K562 (cell line): Measurements from ENCODE around the gene ZSCAN22. TPM values are rescaled to one million over a fixed set of nuclear protein-coding genes. Genes with fewer than 3 reads are reported as not detected.

Experiments
- ARID2 ChIP-seq: fragments of 450-650 bp; IDR thresholded peaks from 2 replicates; pipeline ENCODE4 v1.6.1; 2017; ENCODE audit warnings: antibody characterized with exemption, mild to moderate bottlenecking
- CAMTA2 ChIP-seq: fragments of 250-450 bp; sonication (Bioruptor Pico); conservative IDR thresholded peaks from 2 replicates; pipeline ENCODE4 v1.5.1; 2022
- FOXK1 ChIP-seq: sonication (generic); formaldehyde crosslinking; IDR thresholded peaks from 2 replicates; pipeline ENCODE4 v1.8.0; 2022; ENCODE audit warnings: missing genetic modification reagents, mild to moderate bottlenecking, borderline replicate concordance
- HDAC6 ChIP-seq: IDR thresholded peaks from 2 replicates; pipeline ENCODE4 v1.6.1; 2012; ENCODE audit warnings: low read depth, mild to moderate bottlenecking, control low read depth, inconsistent platforms, low read length, moderate library complexity
- LCOR ChIP-seq: sonication (generic); formaldehyde crosslinking; IDR thresholded peaks from 2 replicates; pipeline ENCODE4 v1.8.0; 2022; ENCODE audit warnings: mild to moderate bottlenecking, missing genetic modification reagents
- PCBP2 ChIP-seq: fragments of 200-400 bp; formaldehyde crosslinking; IDR thresholded peaks from 2 replicates; pipeline ENCODE4 v1.6.1; 2018; ENCODE audit warnings: low read length, low read depth, mild to moderate bottlenecking, moderate library complexity; ENCODE audit not compliant: poor library complexity, severe bottlenecking
- POLR3A ChIP-seq: IDR thresholded peaks from 2 replicates; pipeline ENCODE4 v1.6.1; 2011; ENCODE audit warnings: borderline replicate concordance, mild to moderate bottlenecking, moderate library complexity; ENCODE audit not compliant: insufficient read length, insufficient read depth; ENCODE audit errors: extremely low read depth
- RBM34 ChIP-seq: fragments of 200-400 bp; formaldehyde crosslinking; IDR thresholded peaks from 2 replicates; pipeline ENCODE4 v1.6.1; 2018; ENCODE audit warnings: low read length, borderline replicate concordance; ENCODE audit not compliant: insufficient read depth
- YY1 ChIP-seq, 3 experiments: IDR thresholded peaks; 2 replicates each; pipeline ENCODE4 v1.6.1; 2011; ENCODE audit warnings: low read length in 2 of 3, mild to moderate bottlenecking in 2 of 3, moderate library complexity in 2 of 3, borderline replicate concordance in 1 of 3, control low read depth in 1 of 3, low read depth in 1 of 3; ENCODE audit not compliant: insufficient read depth in 3 of 3, insufficient replicate concordance in 2 of 3, control insufficient read depth in 1 of 3, insufficient read length in 1 of 3; ENCODE audit errors: extremely low read depth in 1 of 3
- polyA plus RNA-seq, 8 experiments: library from polyadenylated mRNA; depleted of rRNA in 4 of 8; stranded (reverse) in 5 of 8; unstranded in 3 of 8; fragments of >200 nt; fragmentation: Nextera tagmentation in 2 of 8; fragmentation: Illumina TruSeq in 1 of 8; extraction: Ambion mirVana in 2 of 8; extraction: Trizol in 1 of 8; gene quantifications; 2 replicates each; pipeline versions ENCODE4 v1.2.1 to v1.2.3, GENCODE V29; 2011 to 2014; ENCODE audit warnings: inconsistent platforms in 1 of 8, missing spikeins in 1 of 8
- total RNA-seq, 7 experiments: library from RNA; depleted of rRNA in 6 of 7; stranded (reverse); fragments of >200 nt in 6 of 7; fragmentation: Illumina TruSeq in 2 of 7; extraction: Trizol in 2 of 7; gene quantifications; 2 replicates each; pipeline versions ENCODE4 v1.2.1 to v1.2.3, GENCODE V29; 2011 to 2021; ENCODE audit warnings: low replicate concordance in 1 of 7
- TF ChIP-seq, protein P1 (sequence below): fragments of 200-400 bp; formaldehyde crosslinking; IDR thresholded peaks from 2 replicates; pipeline ENCODE4 v1.6.1; 2017; ENCODE audit warnings: mild to moderate bottlenecking, low read depth, low read length, moderate library complexity
- TF ChIP-seq, protein P2 (sequence below): sonication (generic); formaldehyde crosslinking; IDR thresholded peaks from 2 replicates; pipeline ENCODE4 v1.8.0; 2022; ENCODE audit warnings: mild to moderate bottlenecking, missing genetic modification reagents, borderline replicate concordance
- TF ChIP-seq, protein P3 (sequence below): IDR thresholded peaks from 2 replicates; pipeline ENCODE4 v1.6.1; 2012; ENCODE audit warnings: low read depth, low read length, improper control_type of control experiment, borderline replicate concordance
- TF ChIP-seq, protein P4 (sequence below): fragments of 250-450 bp; sonication (Bioruptor Pico); IDR thresholded peaks from 2 replicates; pipeline ENCODE4 v1.5.0; 2020; ENCODE audit warnings: mild to moderate bottlenecking
- TF ChIP-seq, protein P5 (sequence below): IDR thresholded peaks from 2 replicates; pipeline ENCODE4 v1.6.1; 2011; ENCODE audit warnings: borderline replicate concordance, low read depth, mild to moderate bottlenecking, moderate library complexity, low read length; ENCODE audit not compliant: insufficient read depth, poor library complexity, severe bottlenecking

ZSCAN22 gene
- total and polyA plus RNA-seq, 9 of the 15 experiments (the other 6 are each of a cell fraction or from before 2014, with no cell fraction given), result 0.98 to 5.3 (median 3.0) TPM

DNA sequence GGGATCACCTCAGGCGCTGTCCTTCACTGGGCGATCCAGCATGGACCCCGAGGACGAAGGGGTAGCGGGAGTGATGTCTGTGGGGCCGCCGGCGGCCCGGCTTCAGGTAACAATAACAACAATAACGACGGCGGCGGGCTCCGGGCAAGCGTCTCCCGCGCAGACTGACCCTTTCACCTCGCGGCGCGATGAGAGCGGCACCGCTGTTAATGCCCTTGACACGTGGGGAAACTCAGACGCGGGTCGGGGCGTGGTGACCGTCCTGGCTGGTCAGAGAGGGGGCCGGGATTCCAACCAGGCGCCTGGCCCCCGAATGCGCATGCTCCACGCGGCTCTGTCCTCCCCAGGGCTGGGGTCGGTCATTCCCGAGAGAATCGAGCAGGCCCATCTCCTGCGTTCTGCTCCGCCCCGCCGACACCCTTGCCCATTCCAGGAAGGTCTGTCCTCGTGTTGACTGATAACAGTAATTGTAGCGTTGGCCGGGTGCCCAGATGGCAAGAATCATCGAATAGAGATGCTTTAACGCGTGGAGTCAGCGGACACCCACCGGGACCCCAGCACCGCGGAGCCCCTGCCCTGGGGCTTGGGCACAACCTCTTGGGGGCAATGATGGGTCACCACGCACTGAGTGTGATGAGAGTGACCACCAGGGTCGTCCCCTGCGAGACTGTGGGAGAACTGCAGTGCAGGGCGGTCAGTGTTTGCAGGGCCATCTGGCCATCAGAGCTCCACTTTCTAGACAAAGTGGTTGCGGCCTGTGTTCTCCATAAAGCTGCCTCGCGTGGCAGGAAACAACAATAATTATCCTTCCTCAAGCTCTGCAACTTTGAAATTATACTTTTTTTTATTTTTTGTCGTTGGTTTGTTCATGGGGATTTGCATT, 47.5 kb upstream of the ZSCAN22 start (continued):
- TF ChIP-seq, protein P1, sequence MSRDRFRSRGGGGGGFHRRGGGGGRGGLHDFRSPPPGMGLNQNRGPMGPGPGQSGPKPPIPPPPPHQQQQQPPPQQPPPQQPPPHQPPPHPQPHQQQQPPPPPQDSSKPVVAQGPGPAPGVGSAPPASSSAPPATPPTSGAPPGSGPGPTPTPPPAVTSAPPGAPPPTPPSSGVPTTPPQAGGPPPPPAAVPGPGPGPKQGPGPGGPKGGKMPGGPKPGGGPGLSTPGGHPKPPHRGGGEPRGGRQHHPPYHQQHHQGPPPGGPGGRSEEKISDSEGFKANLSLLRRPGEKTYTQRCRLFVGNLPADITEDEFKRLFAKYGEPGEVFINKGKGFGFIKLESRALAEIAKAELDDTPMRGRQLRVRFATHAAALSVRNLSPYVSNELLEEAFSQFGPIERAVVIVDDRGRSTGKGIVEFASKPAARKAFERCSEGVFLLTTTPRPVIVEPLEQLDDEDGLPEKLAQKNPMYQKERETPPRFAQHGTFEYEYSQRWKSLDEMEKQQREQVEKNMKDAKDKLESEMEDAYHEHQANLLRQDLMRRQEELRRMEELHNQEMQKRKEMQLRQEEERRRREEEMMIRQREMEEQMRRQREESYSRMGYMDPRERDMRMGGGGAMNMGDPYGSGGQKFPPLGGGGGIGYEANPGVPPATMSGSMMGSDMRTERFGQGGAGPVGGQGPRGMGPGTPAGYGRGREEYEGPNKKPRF, result no peak
- TF ChIP-seq ARID2 (no peak), FOXK1 (CRISPR knock-in tag) (no peak), LCOR (CRISPR knock-in tag) (peak; percentile 66), RBM34 (no peak), PCBP2 (no peak), YY1 (IDR thresholded peaks at IDR 0.05; ENCODE audit: borderline replicate concordance in 1 of 3, control insufficient read depth in 1 of 3, extremely low read depth in 1 of 3, insufficient read depth in 3 of 3, insufficient read length in 1 of 3, insufficient replicate concordance in 2 of 3, low read depth in 1 of 3, low read length in 2 of 3) (no peak), POLR3A (no peak), CAMTA2 (CRISPR knock-in tag) (no peak; the same call in none of the 2 replicates), HDAC6 (no peak)
- TF ChIP-seq, protein P2, sequence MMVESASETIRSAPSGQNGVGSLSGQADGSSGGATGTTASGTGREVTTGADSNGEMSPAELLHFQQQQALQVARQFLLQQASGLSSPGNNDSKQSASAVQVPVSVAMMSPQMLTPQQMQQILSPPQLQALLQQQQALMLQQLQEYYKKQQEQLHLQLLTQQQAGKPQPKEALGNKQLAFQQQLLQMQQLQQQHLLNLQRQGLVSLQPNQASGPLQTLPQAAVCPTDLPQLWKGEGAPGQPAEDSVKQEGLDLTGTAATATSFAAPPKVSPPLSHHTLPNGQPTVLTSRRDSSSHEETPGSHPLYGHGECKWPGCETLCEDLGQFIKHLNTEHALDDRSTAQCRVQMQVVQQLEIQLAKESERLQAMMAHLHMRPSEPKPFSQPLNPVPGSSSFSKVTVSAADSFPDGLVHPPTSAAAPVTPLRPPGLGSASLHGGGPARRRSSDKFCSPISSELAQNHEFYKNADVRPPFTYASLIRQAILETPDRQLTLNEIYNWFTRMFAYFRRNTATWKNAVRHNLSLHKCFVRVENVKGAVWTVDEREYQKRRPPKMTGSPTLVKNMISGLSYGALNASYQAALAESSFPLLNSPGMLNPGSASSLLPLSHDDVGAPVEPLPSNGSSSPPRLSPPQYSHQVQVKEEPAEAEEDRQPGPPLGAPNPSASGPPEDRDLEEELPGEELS (CRISPR knock-in tag), result no peak
- TF ChIP-seq, protein P3, sequence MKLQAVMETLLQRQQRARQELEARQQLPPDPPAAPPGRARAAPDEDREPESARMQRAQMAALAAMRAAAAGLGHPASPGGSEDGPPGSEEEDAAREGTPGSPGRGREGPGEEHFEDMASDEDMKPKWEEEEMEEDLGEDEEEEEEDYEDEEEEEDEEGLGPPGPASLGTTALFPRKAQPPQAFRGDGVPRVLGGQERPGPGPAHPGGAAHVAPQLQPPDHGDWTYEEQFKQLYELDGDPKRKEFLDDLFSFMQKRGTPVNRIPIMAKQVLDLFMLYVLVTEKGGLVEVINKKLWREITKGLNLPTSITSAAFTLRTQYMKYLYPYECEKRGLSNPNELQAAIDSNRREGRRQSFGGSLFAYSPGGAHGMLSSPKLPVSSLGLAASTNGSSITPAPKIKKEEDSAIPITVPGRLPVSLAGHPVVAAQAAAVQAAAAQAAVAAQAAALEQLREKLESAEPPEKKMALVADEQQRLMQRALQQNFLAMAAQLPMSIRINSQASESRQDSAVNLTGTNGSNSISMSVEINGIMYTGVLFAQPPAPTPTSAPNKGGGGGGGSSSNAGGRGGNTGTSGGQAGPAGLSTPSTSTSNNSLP, result no peak
- TF ChIP-seq, protein P4, sequence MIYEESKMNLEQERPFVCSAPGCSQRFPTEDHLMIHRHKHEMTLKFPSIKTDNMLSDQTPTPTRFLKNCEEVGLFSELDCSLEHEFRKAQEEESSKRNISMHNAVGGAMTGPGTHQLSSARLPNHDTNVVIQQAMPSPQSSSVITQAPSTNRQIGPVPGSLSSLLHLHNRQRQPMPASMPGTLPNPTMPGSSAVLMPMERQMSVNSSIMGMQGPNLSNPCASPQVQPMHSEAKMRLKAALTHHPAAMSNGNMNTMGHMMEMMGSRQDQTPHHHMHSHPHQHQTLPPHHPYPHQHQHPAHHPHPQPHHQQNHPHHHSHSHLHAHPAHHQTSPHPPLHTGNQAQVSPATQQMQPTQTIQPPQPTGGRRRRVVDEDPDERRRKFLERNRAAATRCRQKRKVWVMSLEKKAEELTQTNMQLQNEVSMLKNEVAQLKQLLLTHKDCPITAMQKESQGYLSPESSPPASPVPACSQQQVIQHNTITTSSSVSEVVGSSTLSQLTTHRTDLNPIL (CRISPR knock-in tag), result no peak
- TF ChIP-seq, protein P5, sequence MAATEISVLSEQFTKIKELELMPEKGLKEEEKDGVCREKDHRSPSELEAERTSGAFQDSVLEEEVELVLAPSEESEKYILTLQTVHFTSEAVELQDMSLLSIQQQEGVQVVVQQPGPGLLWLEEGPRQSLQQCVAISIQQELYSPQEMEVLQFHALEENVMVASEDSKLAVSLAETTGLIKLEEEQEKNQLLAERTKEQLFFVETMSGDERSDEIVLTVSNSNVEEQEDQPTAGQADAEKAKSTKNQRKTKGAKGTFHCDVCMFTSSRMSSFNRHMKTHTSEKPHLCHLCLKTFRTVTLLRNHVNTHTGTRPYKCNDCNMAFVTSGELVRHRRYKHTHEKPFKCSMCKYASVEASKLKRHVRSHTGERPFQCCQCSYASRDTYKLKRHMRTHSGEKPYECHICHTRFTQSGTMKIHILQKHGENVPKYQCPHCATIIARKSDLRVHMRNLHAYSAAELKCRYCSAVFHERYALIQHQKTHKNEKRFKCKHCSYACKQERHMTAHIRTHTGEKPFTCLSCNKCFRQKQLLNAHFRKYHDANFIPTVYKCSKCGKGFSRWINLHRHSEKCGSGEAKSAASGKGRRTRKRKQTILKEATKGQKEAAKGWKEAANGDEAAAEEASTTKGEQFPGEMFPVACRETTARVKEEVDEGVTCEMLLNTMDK, result no peak
